Karpas-422 (cell line): ENCODE results near the gene GRWD1. TPM values are rescaled to one million over a fixed set of nuclear protein-coding genes. Genes with fewer than 3 reads are reported as not detected.
A peak's percentile ranks its signal among the peaks of the same experiment; 100 is the strongest.

Source experiments
- DNase-seq: peaks from one replicate; pipeline ENCODE4 v3.0.0-alpha.2; 2015
- H2AFZ ChIP-seq: fragments of 200-600 bp; sonication (generic); 2 replicates; pipeline ENCODE4 v1.6.1; 2014; ENCODE audit warnings: antibody characterized with exemption, low read length, mixed read lengths
- H3K27ac ChIP-seq: fragments of 200-600 bp; sonication (generic); 2 replicates; pipeline ENCODE4 v1.5.1; 2014; ENCODE audit warnings: mild to moderate bottlenecking, low read length, moderate library complexity
- H3K27me3 ChIP-seq: fragments of 200-600 bp; sonication (generic); 2 replicates; pipeline ENCODE4 v1.6.1; 2014; ENCODE audit warnings: low read length, mixed read lengths
- H3K36me3 ChIP-seq: fragments of 200-600 bp; sonication (generic); 2 replicates; pipeline ENCODE4 v1.6.1; 2014; ENCODE audit warnings: low read length, mixed read lengths; ENCODE audit not compliant: insufficient read depth
- H3K4me1 ChIP-seq: fragments of 200-600 bp; sonication (generic); 2 replicates; pipeline ENCODE4 v1.6.1; 2014; ENCODE audit warnings: mild to moderate bottlenecking, low read length, mixed read lengths
- H3K4me2 ChIP-seq: fragments of 200-600 bp; sonication (generic); 2 replicates; pipeline ENCODE4 v1.6.1; 2014; ENCODE audit warnings: low read length, low read depth, mild to moderate bottlenecking; ENCODE audit not compliant: poor library complexity, severe bottlenecking
- H3K4me3 ChIP-seq: fragments of 200-600 bp; sonication (generic); 2 replicates; pipeline ENCODE4 v1.5.1; 2014; ENCODE audit warnings: mild to moderate bottlenecking, antibody characterized with exemption, low read length, mixed read lengths
- H3K79me2 ChIP-seq: fragments of 200-600 bp; sonication (generic); 2 replicates; pipeline ENCODE4 v1.6.1; 2014; ENCODE audit warnings: mild to moderate bottlenecking, low read length, mixed read lengths
- H3K9ac ChIP-seq: fragments of 200-600 bp; sonication (generic); 2 replicates; pipeline ENCODE4 v1.6.0; 2014; ENCODE audit warnings: low read length
- H3K9me2 ChIP-seq: fragments of 200-600 bp; sonication (generic), shearing (Covaris generic); replicated peaks from 2 replicates; pipeline ENCODE4 v1.6.0; 2014; ENCODE audit warnings: mild to moderate bottlenecking, low read length, moderate library complexity; ENCODE audit not compliant: insufficient read depth
- H3K9me3 ChIP-seq: fragments of 300-700, 200-600 bp; sonication (generic); 2 replicates; pipeline ENCODE4 v1.6.1; 2014; ENCODE audit warnings: low read length, mixed read lengths
- H4K20me1 ChIP-seq: fragments of 200-600 bp; sonication (generic); 2 replicates; pipeline ENCODE4 v1.6.1; 2014; ENCODE audit warnings: mild to moderate bottlenecking, antibody characterized with exemption, low read length, low read depth; ENCODE audit not compliant: insufficient read depth
- total RNA-seq: library from RNA; depleted of rRNA; stranded (reverse); fragments of >200 nt; shearing (Covaris generic); gene quantifications from 2 replicates; pipeline ENCODE4 v1.2.3, GENCODE V29; 2014; ENCODE audit warnings: low replicate concordance

Gene GRWD1
- total RNA-seq, 1 experiment from 2014 or later = 15.9 TPM

GRCh38 chr19:48490981-48491792 is 45.4 kb downstream of the GRWD1 start:
- no peaks in the 10 kb centered on the region for H3K9me2 ChIP-seq
- peak; percentile 62 for DNase-seq
- no peaks in the 10 kb centered on the region for H3K9me3 ChIP-seq
- H3K4me2 ChIP-seq = no peak overlapping the region
- no peak overlapping the region for H3K4me3 ChIP-seq
- H3K27ac ChIP-seq = no peak overlapping the region
- no peaks in the 10 kb centered on the region for H3K27me3 ChIP-seq
- no peaks in the 10 kb centered on the region for H3K79me2 ChIP-seq
- H3K36me3 ChIP-seq = no peaks in the 10 kb centered on the region
- H3K9ac ChIP-seq = no peak overlapping the region
- no peaks in the 10 kb centered on the region for H4K20me1 ChIP-seq
- no peaks in the 10 kb centered on the region for H3K4me1 ChIP-seq
- no peak overlapping the region for H2AFZ ChIP-seq

GRCh38 chr19:48491793-48492123 is 46.0 kb downstream of the GRWD1 start:
- Histone ChIP-seq H3K27ac (no peak overlapping the region), H3K27me3 (no peaks in the 10 kb centered on the region), H4K20me1 (no peaks in the 10 kb centered on the region), H2AFZ (no peak overlapping the region), H3K4me3 (no peak overlapping the region), H3K4me1 (no peaks in the 10 kb centered on the region), H3K9ac (no peak overlapping the region), H3K79me2 (no peaks in the 10 kb centered on the region), H3K9me2 (no peaks in the 10 kb centered on the region), H3K36me3 (no peaks in the 10 kb centered on the region), H3K9me3 (no peaks in the 10 kb centered on the region), H3K4me2 (no peak overlapping the region)
- DNase-seq = no peak

- Histone ChIP-seq H3K27me3 (no peaks in the 10 kb centered on the region), H3K9me2 (no peaks in the 10 kb centered on the region), H3K9ac (peak overlapping the region; percentile 21; the same call in 1 of the 2 replicates), H3K4me2 (no peak overlapping the region), H3K27ac (no peak overlapping the region), H3K36me3 (no peaks in the 10 kb centered on the region), H3K9me3 (no peaks in the 10 kb centered on the region), H3K79me2 (no peaks in the 10 kb centered on the region), H3K4me1 (no peaks in the 10 kb centered on the region), H2AFZ (0 out of 2 replicates have a peak overlapping the region, but pooled peaks have one; percentile 56), H4K20me1 (no peaks in the 10 kb centered on the region), H3K4me3 (peak overlapping the region; percentile 39; the same call in 1 of the 2 replicates)
- peak; percentile 96 for DNase-seq
Observed at GRCh38 chr19:48492925-48493717, 47.3 kb downstream of the GRWD1 start.

- Histone ChIP-seq H3K4me3 (no peak overlapping the region), H3K36me3 (no peaks in the 10 kb centered on the region), H3K27me3 (no peaks in the 10 kb centered on the region), H3K9me2 (no peaks in the 10 kb centered on the region), H2AFZ (no peak overlapping the region), H3K27ac (no peak overlapping the region), H4K20me1 (no peaks in the 10 kb centered on the region), H3K4me2 (no peak overlapping the region), H3K9ac (no peak overlapping the region), H3K79me2 (no peaks in the 10 kb centered on the region), H3K9me3 (no peaks in the 10 kb centered on the region), H3K4me1 (no peaks in the 10 kb centered on the region)
- DNase-seq = no peak
Observed at GRCh38 chr19:48493718-48494401, 48.1 kb downstream of the GRWD1 start.

GRCh38 chr19:48495396-48495795 is 49.6 kb downstream of the GRWD1 start:
- Histone ChIP-seq H4K20me1 (no peaks in the 10 kb centered on the region), H3K9me3 (no peaks in the 10 kb centered on the region), H3K27ac (no peak overlapping the region), H3K4me1 (no peaks in the 10 kb centered on the region), H3K9ac (no peak overlapping the region), H3K9me2 (no peaks in the 10 kb centered on the region), H3K79me2 (no peaks in the 10 kb centered on the region), H3K27me3 (no peaks in the 10 kb centered on the region), H3K4me3 (no peak overlapping the region), H3K4me2 (no peak overlapping the region), H3K36me3 (no peaks in the 10 kb centered on the region), H2AFZ (no peak overlapping the region)
- no peak for DNase-seq

GRCh38 chr19:48496959-48497727 is 51.4 kb downstream of the GRWD1 start:
- Histone ChIP-seq H3K9ac (no peak overlapping the region), H2AFZ (no peak overlapping the region), H3K4me3 (no peak overlapping the region), H3K9me2 (no peaks in the 10 kb centered on the region), H3K4me1 (peaks cover 8% of the 10 kb centered on the region), H3K36me3 (no peaks in the 10 kb centered on the region), H3K27ac (no peak overlapping the region), H3K4me2 (no peak overlapping the region), H3K27me3 (no peaks in the 10 kb centered on the region), H4K20me1 (no peaks in the 10 kb centered on the region), H3K9me3 (no peaks in the 10 kb centered on the region), H3K79me2 (no peaks in the 10 kb centered on the region)
- no peak for DNase-seq

- no peak overlapping the region for H3K4me2 ChIP-seq
- H3K9ac ChIP-seq = no peak overlapping the region
- no peak for DNase-seq
- H3K27ac ChIP-seq = no peak overlapping the region
- H3K36me3 ChIP-seq = no peaks in the 10 kb centered on the region
- H2AFZ ChIP-seq = no peak overlapping the region
- H3K79me2 ChIP-seq = no peaks in the 10 kb centered on the region
- peaks cover 10% of the 10 kb centered on the region for H3K4me1 ChIP-seq
- H4K20me1 ChIP-seq = no peaks in the 10 kb centered on the region
- H3K4me3 ChIP-seq = no peak overlapping the region
- H3K27me3 ChIP-seq = no peaks in the 10 kb centered on the region
- no peaks in the 10 kb centered on the region for H3K9me2 ChIP-seq
- H3K9me3 ChIP-seq = no peaks in the 10 kb centered on the region
Observed at GRCh38 chr19:48497728-48498594, 52.2 kb downstream of the GRWD1 start.
